Measurements from ENCODE around the gene DNMT1. TPM values are rescaled to one million over a fixed set of nuclear protein-coding genes. Genes with fewer than 3 reads are reported as not detected.

The DNMT1 gene
- polyA plus RNA-seq, 3 donors, result 17.6 to 72.5 (median 19.0) TPM

DNA sequence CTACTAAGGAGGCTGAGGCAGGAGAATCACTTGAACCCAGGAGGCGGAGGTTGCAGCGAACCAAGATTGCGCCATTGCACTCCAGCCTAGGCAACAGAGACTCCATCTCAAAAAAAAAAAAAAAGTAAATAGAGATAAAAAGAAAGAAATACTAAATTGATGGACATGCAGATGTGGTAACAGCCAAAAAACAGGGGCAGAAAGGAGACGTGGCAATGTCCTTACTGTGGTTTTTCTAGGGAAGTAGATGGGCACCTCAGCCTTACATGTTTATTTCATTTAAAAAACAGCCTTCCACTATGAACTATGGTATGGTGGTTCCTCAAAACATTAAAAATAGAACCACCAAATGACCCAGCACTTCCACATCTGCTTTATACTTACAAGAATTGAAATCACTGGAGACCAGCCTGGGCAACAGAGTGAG, 68.5 kb downstream of the DNMT1 start:
- peaks cover 23% of the 10 kb centered on the region for H3K4me1 Mint-ChIP-seq
- Histone ChIP-seq H3K36me3 (replicated peaks in 1 of 2; ENCODE audit: control insufficient read depth in 1 of 2, insufficient read depth in 2 of 2, low read length in 2 of 2) (no peaks in the 10 kb centered on the region), H3K27ac (ENCODE audit: low read depth in 1 of 2, low read length in 2 of 2) (peak overlapping the region; percentile 83 to 84), H3K27me3 (ENCODE audit: control insufficient read depth in 2 of 2, insufficient read depth in 2 of 2, low read length in 2 of 2) (no peaks in the 10 kb centered on the region), H2AFZ (ENCODE audit: insufficient read depth, low read depth, low read length, poor library complexity, severe bottlenecking) (peak overlapping the region; percentile 69), H3K9ac (ENCODE audit: insufficient read depth, low read length, poor library complexity, severe bottlenecking) (peak overlapping the region; percentile 45), H3K4me3 (replicated peaks in 1 of 3; ENCODE audit: low read depth in 2 of 3, low read length in 3 of 3) (peak overlapping the region in 1 of 3 experiments; percentile 27), H3K4me2 (replicated peaks; ENCODE audit: extremely low read depth, low read length, poor library complexity, severe bottlenecking) (peak overlapping the region; percentile 40), H3K9me3 (replicated peaks in 1 of 2; ENCODE audit: control insufficient read depth in 1 of 2, insufficient read depth in 1 of 2, low read length in 2 of 2) (no peaks in the 10 kb centered on the region), H4K20me1 (ENCODE audit: insufficient read depth, low read length) (no peaks in the 10 kb centered on the region), H3K4me1 (ENCODE audit: control insufficient read depth in 1 of 2, insufficient read depth in 2 of 2, low read length in 2 of 2) (peaks cover 39 to 47% of the 10 kb centered on the region in 2 donors), H3K79me2 (ENCODE audit: insufficient read depth, low read length) (peaks cover 5% of the 10 kb centered on the region)
- peaks cover 5 to 12% of the 10 kb centered on the region in 2 donors for H3K36me3 Mint-ChIP-seq
- H3K27me3 Mint-ChIP-seq (ENCODE audit: low read depth in 3 of 3), result no peaks in the 10 kb centered on the region
- no CpG with 5 or more reads among the region's 4 CpGs for WGBS (ENCODE audit: insufficient coverage)
- H3K9me3 Mint-ChIP-seq, result no peaks in the 10 kb centered on the region
- H3K27ac Mint-ChIP-seq, result peak overlapping the region; percentile 86 to 97 (median 93)
- intact Hi-C loops (cut with micrococcal nuclease), result loop anchor here in 1 of 2 donors (10.0 kb wide), 1 partner anchor 69 kb away; the partner anchor contains the start of gene DNMT1
- TF ChIP-seq, protein P1, sequence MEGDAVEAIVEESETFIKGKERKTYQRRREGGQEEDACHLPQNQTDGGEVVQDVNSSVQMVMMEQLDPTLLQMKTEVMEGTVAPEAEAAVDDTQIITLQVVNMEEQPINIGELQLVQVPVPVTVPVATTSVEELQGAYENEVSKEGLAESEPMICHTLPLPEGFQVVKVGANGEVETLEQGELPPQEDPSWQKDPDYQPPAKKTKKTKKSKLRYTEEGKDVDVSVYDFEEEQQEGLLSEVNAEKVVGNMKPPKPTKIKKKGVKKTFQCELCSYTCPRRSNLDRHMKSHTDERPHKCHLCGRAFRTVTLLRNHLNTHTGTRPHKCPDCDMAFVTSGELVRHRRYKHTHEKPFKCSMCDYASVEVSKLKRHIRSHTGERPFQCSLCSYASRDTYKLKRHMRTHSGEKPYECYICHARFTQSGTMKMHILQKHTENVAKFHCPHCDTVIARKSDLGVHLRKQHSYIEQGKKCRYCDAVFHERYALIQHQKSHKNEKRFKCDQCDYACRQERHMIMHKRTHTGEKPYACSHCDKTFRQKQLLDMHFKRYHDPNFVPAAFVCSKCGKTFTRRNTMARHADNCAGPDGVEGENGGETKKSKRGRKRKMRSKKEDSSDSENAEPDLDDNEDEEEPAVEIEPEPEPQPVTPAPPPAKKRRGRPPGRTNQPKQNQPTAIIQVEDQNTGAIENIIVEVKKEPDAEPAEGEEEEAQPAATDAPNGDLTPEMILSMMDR (IDR thresholded peaks at IDR 0.05), result no peak
- peak overlapping the region in 1 of 2 donors; percentile 30 for H3K4me3 Mint-ChIP-seq
- peak; percentile 77 to 89 (median 84) for DNase-seq

DNA sequence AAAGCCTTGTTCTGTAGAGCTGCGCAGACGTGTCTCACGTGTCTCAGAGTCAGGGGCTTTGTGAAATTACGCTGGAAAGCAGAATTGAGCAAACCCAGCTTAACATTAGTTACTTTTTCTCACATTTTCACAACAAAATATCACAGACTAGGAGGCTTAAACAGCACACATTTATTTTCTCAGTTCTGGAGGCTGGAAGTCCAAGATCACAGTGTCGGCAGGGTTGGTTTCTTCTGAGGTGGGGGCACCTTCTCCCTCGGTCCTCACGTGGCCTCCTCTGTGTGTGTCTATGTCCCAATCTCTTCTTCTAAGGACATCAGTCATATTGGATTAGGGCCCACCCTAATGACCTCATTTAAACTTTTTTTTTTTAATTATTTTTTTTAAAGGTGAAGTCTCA, 70.3 kb downstream of the DNMT1 start:
- 100% methylated on average over 4 of the region's 7 CpGs for WGBS (ENCODE audit: insufficient coverage)
- Histone ChIP-seq H3K4me3 (replicated peaks in 1 of 3; ENCODE audit: low read depth in 2 of 3, low read length in 3 of 3) (no peak overlapping the region), H3K27ac (ENCODE audit: low read depth in 1 of 2, low read length in 2 of 2) (no peak overlapping the region), H3K27me3 (ENCODE audit: control insufficient read depth in 2 of 2, insufficient read depth in 2 of 2, low read length in 2 of 2) (no peaks in the 10 kb centered on the region), H3K79me2 (ENCODE audit: insufficient read depth, low read length) (peaks cover 8% of the 10 kb centered on the region), H3K4me1 (ENCODE audit: control insufficient read depth in 1 of 2, insufficient read depth in 2 of 2, low read length in 2 of 2) (peaks cover 42 to 53% of the 10 kb centered on the region in 2 donors), H3K9ac (ENCODE audit: insufficient read depth, low read length, poor library complexity, severe bottlenecking) (no peak overlapping the region), H3K9me3 (replicated peaks in 1 of 2; ENCODE audit: control insufficient read depth in 1 of 2, insufficient read depth in 1 of 2, low read length in 2 of 2) (no peaks in the 10 kb centered on the region), H3K36me3 (replicated peaks in 1 of 2; ENCODE audit: control insufficient read depth in 1 of 2, insufficient read depth in 2 of 2, low read length in 2 of 2) (no peaks in the 10 kb centered on the region), H4K20me1 (ENCODE audit: insufficient read depth, low read length) (peaks cover under 1% of the 10 kb centered on the region), H2AFZ (ENCODE audit: insufficient read depth, low read depth, low read length, poor library complexity, severe bottlenecking) (no peak overlapping the region), H3K4me2 (replicated peaks; ENCODE audit: extremely low read depth, low read length, poor library complexity, severe bottlenecking) (no peak overlapping the region)
- peak overlapping the region in 5 of 7 donors; percentile 6 to 65 (median 46) for H3K27ac Mint-ChIP-seq
- H3K36me3 Mint-ChIP-seq, result peaks cover 0 to 5% of the 10 kb centered on the region in 2 donors
- H3K4me1 Mint-ChIP-seq, result peaks cover 27% of the 10 kb centered on the region
- H3K27me3 Mint-ChIP-seq (ENCODE audit: low read depth in 3 of 3), result no peaks in the 10 kb centered on the region
- TF ChIP-seq, protein P1 (IDR thresholded peaks at IDR 0.05), result no peak
- intact Hi-C loops (cut with micrococcal nuclease), result loop anchor here in 1 of 2 donors (10.0 kb wide), 1 partner anchor 70 kb away; the partner anchor contains the start of gene DNMT1
- DNase-seq, result no peak
- H3K9me3 Mint-ChIP-seq, result no peaks in the 10 kb centered on the region
- no peak overlapping the region for H3K4me3 Mint-ChIP-seq

Data from CD14-positive monocyte (primary cell).